ENCODE measurements around the gene PACC1.

Gene PACC1

DNA sequence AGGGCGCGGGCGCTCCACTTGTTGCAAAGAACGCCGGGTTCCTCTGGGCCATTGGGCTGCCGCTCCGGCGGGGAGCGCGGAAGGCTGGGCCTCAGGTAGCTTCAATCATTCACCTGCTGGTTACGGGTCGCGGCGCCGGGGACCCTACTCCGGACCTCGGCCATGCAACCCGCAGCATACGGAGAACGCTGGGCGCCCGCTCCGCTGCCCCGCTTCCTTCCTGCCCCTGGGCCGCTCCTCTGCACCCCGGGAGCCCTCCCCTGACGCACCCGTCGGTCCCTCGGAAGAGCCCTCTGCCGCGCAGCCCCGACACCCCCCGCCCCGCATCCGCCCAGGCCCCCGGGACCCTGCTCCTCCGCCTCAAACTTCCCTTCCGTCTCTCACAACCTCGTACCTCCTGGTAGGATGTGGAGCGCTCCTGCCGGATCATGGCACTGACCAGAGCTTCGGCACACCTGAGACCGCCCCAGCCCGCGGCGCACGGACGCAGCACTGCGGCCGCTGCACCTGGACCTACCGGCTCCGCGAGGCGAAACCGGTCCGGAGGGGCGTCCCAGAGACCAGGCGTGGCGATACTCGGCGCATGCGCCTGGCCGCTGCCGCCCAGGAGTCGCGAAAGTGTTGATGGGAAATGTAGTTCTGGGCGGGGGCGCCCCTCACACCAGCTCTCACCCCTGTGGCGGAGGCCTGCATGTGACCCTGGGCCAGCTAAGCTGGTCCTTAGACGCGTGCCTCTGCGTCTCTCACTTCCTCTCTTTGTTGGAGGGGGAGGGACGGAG lies at the start of gene PACC1:
Gene PACC1 (minus strand): TSS at position 559 of the 779 bp plus-strand sequence. CDS start 129 bp downstream, at position 430.
- DNase-seq, result peak; percentile 95

DNA sequence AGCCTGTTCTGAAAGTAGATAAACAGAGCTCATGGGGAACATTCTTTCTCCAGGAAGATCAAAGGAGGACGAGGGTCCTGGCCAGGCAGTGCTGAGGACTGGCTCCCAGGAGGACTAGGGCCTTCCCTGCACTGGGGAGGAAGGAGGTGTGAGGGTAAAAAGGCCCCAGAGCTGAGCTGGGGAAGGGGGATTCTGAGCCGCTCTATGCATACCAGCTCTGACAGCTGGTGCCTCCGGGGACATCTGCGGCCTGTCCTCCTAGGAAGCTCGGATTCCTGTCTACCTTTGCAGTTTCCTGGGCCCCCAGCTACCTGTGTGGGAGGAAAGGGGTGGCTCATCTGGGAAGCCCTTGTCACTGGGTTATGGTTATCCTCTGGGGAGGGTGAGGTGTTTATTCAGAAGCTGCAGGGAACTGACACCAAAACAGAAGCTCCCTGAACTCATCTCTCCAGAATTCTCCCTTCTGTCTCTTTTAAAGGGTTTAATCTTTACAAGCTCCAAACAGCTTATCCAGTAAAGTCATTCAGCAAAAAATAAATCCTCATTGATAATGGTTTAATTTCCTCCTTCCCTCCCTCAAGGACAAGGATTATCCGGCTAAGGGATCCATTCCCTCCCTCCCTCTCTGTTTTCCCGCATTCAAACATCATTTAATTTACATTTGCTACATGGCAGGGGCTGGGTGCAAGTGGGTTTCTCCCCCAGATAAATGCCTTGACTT lies 49.0 kb upstream of the PACC1 start:
- no peak for DNase-seq

DNA sequence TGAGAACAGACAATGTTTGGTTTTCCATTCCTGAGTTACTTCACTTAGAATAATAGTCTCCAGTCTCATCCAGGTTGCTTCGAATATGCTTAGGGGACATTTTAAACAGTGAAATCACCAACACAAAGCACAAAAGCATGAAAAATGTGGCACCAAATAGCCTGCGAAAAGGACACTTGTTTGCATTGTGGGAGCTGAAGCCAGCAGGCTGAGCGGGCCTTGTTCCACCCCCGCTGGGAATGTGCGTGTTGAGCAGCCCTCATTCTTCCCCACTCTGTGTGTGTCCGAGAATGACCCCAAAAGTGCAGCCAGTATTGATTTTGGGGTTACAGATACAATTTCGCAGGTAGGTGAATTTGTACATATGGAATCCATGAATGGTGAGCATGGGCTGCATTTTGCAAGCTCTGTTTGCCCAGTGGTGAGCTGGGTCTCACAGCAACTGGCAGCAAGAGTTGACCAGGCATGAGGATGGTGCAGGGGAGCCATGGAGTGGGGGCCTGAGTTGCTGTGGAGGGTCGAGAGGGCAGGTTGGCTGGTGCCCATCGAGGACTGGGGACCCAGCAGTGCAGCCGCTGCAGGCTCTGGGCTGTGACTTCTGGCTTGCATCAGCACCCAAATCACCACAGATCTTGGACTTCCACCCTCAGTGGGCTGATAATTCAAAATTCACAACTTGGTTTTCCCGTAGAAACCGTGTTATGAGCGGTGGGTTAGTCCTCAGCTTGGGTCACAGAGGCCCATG lies 47.4 kb upstream of the PACC1 start:
- peak; percentile 24 for DNase-seq

DNA sequence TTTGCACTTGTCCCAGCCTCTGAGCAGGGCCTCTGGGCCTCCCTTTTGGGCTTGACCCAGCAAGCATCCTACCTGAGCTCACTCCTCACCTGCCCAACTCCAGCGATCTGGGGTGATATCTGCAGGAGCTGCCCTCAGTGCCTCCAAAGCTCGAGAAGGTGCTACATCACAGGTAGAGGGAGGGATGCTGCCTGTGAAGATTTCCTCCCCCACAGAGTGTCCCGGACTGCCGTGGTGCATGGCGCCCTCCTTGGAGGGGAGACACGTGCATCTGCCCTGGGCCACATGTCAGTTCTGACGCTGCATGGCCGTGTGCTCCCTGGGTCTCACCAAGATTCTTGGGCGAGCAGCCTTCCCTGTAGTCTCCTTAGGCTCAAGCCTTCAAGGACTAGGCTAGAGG lies 45.7 kb upstream of the PACC1 start:
- DNase-seq, result peak; percentile 53

DNA sequence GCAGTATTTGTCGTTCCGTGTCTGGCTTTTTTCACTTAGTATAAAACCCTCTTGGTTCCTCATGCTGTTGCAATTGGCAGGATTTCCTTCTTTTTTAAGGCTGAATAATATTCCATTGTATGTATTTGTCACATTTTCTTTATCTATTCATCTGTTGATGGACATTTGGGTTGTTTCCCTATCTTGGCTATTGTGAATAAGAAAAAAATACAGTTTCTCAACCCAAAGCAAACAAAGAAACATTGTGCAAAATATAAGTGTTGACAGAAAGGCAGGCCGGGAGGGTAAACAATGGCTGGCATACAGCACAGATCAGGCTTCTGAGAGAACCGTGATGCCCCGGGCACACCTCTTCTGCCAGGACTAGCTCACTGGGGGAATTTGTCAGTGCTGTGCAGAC lies 45.0 kb upstream of the PACC1 start:
- no peak for DNase-seq

DNA sequence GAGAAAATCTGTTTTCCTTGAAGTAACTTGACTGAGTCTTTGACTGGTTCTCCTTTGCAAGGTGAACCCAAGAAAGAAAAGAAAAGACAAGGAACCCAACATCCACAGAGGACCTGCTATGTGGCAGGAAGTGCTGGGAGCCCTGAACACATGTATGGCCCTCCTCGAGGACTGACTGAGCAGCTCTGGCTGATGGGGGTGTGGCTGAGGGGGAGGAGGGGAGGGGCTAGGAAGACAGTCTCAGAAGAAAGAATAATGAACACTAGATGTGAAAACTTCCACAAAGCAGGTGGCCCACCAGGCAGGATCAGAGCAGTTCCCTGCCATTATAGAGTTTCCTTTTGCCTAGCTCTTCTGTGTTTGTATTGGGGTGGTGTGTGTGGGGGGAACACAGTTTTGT lies 44.1 kb upstream of the PACC1 start:
- peak; percentile 55 for DNase-seq

DNA sequence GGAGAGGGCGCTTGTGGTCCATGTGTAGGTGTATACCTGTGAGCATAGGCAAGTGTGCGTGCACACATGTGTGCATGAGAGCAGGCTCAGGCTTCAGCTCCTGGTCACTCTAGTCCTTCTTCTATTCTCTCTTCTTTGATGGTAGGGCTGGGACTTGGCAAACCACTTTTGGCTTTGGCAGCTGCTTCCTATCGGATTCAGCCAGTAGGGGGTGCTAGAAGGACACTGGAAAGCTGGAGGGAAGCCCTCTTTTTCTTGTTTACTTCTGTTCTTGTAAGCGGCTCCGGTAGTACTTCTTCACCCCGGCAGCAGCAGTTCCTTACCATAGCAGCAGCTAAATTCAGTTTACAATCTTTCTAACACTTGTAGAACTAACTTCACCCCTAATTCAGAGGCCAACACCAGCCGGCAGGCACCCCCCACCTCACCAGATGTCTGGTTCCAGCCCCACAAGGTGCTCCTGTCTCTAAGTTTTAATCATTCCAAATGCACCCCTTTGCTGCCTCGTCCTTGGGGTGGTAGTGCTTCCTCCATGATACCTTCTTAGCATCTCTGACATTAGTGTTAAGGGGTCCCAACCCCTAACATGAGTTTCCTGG lies 43.2 kb upstream of the PACC1 start:
- peak; percentile 78 for DNase-seq

DNA sequence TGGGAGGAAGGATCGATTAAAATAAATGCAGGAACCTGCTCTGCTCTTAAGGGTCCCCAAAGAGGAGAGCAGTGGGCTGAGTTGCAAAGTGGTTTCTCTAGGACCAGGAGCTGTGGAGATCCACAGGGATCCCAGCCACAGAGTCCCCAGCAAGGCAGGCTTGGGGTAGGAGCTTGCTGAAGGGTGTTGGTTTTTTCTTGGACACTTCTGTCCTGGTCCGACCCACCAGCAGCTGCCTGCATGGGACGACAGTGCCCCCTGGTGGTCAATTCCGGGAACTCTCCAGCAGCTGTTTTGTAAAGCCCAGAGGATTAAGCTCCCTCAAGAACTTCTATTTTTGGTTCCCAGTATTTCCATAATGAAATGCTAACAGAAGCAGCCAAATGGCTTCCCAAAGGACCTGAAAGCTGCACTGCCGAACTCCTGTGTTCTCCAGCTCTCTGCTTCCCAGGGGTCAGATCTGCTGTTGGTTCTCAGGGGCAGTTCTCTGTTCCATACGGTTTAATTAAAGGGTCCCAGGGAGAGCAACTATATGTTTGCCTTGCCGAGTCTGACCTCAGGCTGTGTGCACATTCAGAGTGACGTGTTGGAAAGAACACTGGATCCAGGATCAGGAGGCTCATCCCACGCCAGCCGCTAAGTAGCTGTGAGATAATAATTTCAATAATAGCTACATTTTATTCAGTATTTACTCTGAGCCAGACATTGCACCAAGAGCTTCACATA lies 41.3 kb upstream of the PACC1 start:
- peak; percentile 94 for DNase-seq

DNA sequence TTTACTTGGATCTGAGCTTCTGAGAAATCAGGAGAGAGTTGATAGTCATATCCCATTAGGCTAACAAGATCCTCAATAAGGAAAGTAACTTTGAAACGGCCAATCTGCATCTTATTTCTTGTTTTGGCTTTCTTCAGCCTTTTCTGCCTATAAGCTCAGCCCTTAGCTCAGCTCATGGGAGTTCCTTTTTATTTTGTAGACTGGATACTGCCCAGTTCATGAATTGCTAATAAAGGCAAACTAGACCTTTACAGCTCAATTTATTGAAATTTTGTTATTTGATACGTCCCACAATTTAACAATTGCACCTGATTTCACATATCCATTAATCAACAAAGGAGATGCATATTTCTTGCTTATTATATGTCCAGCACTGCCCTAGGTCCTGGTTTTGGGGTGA lies 40.7 kb upstream of the PACC1 start:
- no peak for DNase-seq

DNA sequence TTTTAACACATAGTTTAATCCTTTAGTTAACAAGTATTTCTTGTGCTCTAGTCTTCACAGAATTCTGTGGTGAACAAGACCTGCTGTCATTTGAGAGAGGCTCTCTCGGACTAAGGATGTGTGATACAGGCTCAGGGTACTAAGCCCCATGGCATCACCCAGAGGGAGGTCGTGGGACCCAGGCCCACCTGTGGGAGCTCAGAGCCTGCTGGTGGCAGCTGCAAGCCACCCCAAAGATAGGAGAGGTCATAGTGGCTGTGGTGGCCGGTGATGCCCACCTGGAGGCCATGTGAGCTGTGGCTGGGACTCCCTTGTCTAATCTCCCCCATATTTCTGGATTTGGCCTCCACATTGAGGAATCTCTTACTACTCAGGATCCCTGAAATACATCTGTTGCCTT lies 40.1 kb upstream of the PACC1 start:
- peak; percentile 28 for DNase-seq

DNA sequence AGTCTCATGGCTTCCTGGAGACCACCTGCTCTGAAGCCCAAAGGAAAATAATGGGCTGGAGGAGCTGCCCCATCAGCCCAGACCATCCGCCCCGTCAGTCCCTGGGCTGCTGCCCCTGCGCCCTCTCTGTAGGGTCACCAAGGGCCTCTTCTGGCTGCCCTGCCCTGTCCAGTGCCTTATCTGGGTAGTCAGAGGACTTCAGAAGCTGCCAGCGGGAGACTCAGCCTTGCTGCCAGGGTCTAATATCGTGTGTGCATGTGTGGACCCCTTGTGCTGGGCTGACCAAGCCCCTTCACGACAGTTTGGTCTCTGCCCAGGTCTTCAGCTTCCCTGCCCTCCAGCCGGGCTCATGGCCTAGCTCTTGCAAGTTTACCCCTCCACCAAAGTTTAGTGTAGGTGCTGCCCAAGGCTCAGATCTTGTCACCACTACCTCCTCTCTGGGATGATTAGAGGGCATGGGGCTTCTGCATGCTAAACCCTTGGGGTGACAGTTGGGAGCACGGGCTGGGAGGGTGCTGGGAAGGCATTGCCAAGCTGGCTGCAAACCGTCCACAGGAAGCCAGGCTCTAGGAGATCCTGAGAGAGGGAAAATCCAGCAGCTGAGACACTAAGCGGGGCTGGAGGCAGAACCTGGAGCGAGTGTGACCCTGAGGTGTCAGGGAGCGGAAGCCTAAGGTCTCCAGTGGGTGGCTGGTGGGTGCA lies 38.6 kb upstream of the PACC1 start:
- DNase-seq, result no peak

DNA sequence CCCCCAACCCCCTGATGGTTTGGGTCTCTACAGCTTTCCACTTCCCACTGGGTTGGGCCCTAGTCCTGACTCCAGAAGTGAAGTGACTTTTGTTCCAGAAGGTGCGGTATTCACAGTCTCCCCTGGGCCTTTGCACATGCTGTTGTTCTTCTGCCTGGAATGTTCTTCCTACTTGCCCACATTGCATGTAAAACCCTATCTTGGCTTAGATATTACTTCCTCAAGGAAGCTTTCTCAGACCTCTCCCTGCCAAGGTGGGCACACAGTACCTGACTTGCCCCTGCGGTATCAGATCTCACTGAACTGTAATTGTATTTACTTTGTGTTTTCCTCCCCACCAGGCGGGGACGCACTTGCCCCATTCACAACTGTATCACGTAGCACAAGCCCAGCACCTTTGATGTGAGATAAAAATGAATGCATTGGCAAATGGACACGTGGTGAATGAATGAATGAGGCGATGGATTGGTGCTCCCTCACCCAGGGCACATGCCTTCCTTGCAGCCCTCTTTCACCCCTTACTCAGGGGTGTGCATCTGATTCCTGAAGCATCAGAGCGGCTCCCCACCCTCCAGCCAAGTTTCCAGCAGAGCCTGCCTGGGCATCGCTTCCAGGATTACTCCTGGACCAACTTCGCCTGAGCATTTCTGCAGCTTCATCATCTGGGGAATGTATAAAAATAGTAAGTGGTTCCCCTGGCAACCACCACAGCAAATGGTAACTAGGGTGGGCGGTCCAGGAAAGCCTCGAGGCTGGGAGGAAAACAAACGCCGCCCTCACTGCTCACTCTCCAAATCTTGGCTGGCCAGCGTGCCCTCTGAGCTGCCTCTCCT lies 37.9 kb upstream of the PACC1 start:
- DNase-seq, result no peak

DNA sequence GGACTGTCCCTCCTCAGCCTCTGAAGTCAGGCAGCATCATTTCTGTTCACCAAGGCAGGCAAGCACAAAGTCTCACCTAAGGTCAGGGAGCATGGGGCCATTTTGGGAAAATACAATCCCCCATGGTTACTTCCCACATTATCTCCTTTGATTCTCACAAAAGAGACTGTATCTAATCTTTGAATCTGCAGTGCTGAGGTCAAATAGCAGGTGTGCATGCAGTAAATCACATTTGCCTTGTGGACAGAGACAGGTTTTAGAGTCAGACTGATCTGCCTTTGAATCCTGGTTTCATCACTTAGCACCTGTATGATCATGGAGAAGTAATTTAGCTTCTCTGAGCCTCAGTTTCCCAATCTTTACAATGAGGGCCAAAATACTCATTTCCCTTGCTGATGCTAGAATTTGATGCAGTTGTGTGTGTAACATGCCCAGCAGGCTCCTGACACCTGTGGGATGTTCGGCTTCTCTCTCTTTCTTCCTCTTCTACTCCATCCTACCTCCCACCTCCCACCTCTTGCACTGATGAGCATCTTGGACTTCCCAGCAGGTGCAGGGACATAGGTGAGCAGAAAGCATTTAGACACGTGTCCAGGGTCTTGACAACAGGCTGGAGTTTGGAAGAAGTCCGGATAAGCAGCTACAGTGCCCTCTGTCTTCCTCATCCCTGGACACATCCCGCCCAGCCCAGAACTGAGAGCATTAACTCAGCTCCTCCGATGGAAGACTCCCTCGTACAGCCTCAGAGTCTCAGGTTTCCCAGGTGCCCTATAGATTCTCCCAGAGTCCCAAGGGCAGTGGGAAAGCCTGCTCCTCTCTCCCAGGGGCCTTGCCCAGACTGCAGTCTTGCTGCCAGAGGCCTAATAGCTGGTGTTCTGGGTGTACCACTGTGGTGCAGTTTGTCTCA lies 37.0 kb upstream of the PACC1 start:
- no peak for DNase-seq

DNA sequence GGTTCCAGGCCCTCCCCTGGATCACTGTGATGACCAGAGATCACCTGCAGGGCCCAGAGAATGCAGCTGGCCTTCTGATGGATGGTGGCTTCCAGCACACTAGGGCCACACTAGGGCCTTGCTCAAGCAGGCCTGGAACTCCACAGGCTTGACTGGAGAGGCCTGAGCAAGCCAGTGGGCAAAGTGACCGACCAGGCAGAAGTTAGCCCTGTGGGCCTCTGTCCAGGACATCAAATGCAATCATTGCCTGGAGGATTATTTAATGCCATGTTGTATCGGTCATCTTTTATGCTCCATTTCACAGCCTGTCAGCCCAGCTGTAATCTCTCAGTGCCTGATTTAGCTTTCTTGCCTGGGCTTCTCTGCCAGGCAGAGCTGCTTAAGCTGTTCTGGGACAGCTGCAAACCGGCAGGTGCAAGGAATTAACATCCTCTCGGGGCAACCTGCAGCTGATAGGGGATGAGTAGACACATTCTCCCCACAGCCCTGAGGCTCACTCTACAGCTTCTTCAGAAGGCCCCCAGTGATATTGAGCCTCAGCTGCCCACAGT lies 35.7 kb upstream of the PACC1 start:
- DNase-seq, result no peak

DNA sequence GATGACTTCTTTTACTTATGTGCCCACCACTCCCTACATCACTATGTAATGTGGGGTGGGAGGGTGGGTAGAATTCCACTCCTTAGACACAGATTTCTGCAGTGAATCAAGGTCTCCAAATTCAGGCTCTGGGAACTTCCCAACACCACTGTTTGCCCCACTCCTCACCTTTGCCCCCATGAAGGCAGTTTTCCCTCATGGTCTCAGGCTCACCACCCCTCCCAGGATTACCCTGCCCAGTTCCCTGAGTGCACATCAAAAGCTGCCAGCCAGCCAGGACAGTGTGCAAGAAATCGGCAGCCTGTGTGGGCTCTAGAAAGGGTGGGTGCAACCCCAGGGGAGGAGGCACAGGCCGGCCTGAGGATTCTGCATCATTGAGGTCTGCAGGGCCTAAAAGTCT lies 32.8 kb upstream of the PACC1 start:
- no peak for DNase-seq

DNA sequence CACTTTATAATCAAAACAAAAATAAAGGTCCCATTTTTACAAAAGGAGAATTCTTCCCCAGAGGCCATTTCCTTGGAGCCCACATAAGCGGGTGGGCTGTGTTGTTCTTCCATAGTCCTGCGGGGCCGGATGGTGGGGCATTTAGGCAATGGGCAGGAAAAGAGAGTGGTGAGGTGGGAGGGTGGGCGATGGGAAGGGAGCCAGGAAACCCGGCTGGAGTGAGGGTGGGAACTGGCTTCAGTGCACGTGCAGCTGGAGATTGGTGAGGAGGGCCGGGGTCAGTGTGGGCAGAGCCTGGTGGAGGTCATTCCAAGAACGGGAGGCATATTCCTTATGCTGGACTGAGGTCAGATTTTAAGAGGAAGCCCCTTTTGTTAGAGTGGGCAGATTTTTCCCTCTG lies 31.6 kb upstream of the PACC1 start:
- no peak for DNase-seq

DNA sequence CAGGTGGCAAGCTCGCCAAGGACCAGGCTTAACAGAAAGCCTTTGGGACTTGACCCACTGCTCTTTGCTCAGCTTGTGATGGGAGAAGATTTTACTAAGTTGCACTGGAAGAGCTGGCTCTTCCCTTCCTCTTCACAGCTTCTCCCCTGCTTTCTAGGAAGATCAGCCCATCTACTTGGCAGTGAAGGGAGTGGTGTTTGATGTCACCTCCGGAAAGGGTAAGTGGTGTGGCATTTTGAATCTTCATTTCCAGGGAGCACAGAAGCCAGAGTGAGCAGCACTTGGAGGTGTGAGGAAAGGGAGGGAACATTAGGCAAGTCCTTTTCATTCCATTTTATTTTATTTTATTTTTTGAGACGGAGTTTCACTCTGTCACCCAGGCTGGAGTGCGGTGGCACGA lies 27.7 kb upstream of the PACC1 start:
- no peak for DNase-seq

DNA sequence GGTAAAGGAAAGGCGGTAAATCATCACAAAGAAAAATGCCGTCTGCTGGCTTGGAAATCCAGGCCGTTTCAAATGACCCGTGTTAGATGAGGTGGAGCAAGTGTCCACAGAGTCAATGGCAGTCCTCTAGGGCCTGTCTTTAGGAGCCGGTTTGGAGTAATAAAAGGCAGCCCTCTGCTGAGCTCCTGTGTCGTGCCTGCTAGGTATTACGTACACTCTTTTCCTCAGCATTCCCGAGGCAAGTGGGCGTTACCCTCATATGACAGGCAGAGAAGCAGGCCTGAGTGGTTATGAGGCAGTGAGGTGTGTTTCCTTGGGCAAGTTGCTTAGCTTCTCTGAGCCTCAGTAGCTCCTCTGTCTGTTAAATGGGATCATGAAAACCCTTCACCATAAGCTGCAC lies 25.7 kb upstream of the PACC1 start:
- DNase-seq, result no peak

DNA sequence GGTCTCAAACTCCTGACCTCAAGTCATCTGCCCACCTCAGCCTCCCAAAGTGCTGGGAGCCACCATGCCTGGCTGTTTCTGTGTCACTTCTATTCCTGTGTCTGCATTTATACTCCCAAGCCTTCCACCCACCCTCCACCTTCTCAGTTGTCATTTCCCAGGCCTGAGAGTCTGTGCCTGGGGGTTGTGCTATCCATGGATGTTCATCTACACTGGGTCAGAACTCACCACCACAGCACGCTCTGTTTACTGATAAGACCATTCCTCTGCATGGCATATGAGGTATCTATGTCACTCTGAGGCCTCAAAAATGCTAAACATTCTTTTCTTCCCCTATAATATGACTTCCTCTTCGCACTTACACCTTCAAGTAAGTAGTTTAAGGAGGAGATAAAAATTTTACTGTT lies 24.1 kb upstream of the PACC1 start:
- no peak for DNase-seq
